SU-DHL-6 (cell line): ENCODE data around the gene ACAP3.

Experiments used
- EZH2phosphoT487 ChIP-seq: fragments of 200-600 bp; sonication (generic), shearing (Covaris generic); conservative IDR thresholded peaks from 2 replicates; pipeline ENCODE4 v1.6.1; 2018; ENCODE audit warnings: mild to moderate bottlenecking, antibody characterized with exemption, low read length, moderate library complexity, mixed read lengths
- TF ChIP-seq, protein P1 (sequence below): fragments of 200-600 bp; sonication (generic); IDR thresholded peaks from one replicate; pipeline ENCODE4 v1.5.1; 2017; ENCODE audit warnings: antibody characterized with exemption, mild to moderate bottlenecking, low read length, moderate library complexity; ENCODE audit not compliant: insufficient read depth, poor library complexity, severe bottlenecking

DNA sequence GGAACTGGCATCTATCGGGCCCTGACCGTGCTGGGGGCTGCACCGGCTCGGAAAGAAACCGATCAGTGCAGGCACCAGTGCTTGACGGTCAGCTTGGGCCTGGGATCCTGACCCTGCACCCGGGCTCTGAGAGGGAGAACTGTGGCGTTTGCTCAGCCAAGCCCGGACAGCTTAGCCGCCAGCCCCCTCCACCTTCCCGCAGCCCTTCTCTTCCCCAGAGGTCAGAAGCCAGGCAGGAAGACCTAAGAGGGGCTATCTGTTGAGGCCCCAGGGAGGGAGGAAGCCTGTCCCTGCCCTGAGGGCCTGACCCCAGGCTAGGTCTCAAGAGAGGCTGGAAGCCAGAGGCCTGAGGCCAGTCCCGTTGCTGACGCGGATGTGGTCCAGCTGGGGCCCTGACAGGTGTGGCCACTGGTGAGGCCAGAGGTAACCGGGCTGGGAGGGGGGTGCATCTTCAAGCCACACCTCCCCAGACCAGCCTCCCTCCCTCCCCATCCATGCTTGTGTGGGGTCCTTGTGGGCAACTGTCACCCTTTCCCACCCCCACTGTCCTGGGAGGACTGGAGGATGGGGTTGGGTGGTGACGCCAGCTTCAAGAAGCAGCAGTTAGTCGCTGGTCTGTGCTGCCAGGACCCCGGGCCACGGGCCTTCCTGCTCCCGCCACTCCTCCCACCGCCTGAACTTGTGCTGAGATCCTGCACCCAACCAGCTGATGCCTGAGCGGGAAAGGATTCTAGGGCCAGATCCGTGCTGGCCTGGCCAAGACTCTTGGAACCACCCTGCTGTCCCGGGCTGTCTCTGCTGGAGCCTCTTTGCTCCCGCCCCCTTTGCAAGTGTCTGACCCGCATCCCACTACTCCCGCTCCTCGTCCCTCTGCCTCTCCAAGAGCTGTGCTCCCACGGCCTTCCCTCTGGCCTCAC lies 44.0 kb upstream of the ACAP3 start:
- TF ChIP-seq, protein P1, sequence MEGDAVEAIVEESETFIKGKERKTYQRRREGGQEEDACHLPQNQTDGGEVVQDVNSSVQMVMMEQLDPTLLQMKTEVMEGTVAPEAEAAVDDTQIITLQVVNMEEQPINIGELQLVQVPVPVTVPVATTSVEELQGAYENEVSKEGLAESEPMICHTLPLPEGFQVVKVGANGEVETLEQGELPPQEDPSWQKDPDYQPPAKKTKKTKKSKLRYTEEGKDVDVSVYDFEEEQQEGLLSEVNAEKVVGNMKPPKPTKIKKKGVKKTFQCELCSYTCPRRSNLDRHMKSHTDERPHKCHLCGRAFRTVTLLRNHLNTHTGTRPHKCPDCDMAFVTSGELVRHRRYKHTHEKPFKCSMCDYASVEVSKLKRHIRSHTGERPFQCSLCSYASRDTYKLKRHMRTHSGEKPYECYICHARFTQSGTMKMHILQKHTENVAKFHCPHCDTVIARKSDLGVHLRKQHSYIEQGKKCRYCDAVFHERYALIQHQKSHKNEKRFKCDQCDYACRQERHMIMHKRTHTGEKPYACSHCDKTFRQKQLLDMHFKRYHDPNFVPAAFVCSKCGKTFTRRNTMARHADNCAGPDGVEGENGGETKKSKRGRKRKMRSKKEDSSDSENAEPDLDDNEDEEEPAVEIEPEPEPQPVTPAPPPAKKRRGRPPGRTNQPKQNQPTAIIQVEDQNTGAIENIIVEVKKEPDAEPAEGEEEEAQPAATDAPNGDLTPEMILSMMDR = no peak
- TF ChIP-seq EZH2phosphoT487 = no peak
